Karpas-422 (cell line): ENCODE data around the gene COX7B. TPM values are rescaled to one million over a fixed set of nuclear protein-coding genes. Genes with fewer than 3 reads are reported as not detected.
"Not testable (repeated sequence)": the region's sequence is repeated elsewhere in the genome, so short reads cannot be mapped to it uniquely, and the experiment has no call there.

Source experiments
- DNase-seq: peaks from one replicate; pipeline ENCODE4 v3.0.0-alpha.2; 2015
- H2AFZ ChIP-seq: fragments of 200-600 bp; sonication (generic); 2 replicates; pipeline ENCODE4 v1.6.1; 2014; ENCODE audit warnings: antibody characterized with exemption, low read length, mixed read lengths
- H3K27ac ChIP-seq: fragments of 200-600 bp; sonication (generic); 2 replicates; pipeline ENCODE4 v1.5.1; 2014; ENCODE audit warnings: mild to moderate bottlenecking, low read length, moderate library complexity
- H3K27me3 ChIP-seq: fragments of 200-600 bp; sonication (generic); 2 replicates; pipeline ENCODE4 v1.6.1; 2014; ENCODE audit warnings: low read length, mixed read lengths
- H3K36me3 ChIP-seq: fragments of 200-600 bp; sonication (generic); 2 replicates; pipeline ENCODE4 v1.6.1; 2014; ENCODE audit warnings: low read length, mixed read lengths; ENCODE audit not compliant: insufficient read depth
- H3K4me1 ChIP-seq: fragments of 200-600 bp; sonication (generic); 2 replicates; pipeline ENCODE4 v1.6.1; 2014; ENCODE audit warnings: mild to moderate bottlenecking, low read length, mixed read lengths
- H3K4me2 ChIP-seq: fragments of 200-600 bp; sonication (generic); 2 replicates; pipeline ENCODE4 v1.6.1; 2014; ENCODE audit warnings: low read length, low read depth, mild to moderate bottlenecking; ENCODE audit not compliant: poor library complexity, severe bottlenecking
- H3K4me3 ChIP-seq: fragments of 200-600 bp; sonication (generic); 2 replicates; pipeline ENCODE4 v1.5.1; 2014; ENCODE audit warnings: mild to moderate bottlenecking, antibody characterized with exemption, low read length, mixed read lengths
- H3K79me2 ChIP-seq: fragments of 200-600 bp; sonication (generic); 2 replicates; pipeline ENCODE4 v1.6.1; 2014; ENCODE audit warnings: mild to moderate bottlenecking, low read length, mixed read lengths
- H3K9ac ChIP-seq: fragments of 200-600 bp; sonication (generic); 2 replicates; pipeline ENCODE4 v1.6.0; 2014; ENCODE audit warnings: low read length
- H3K9me2 ChIP-seq: fragments of 200-600 bp; sonication (generic), shearing (Covaris generic); replicated peaks from 2 replicates; pipeline ENCODE4 v1.6.0; 2014; ENCODE audit warnings: mild to moderate bottlenecking, low read length, moderate library complexity; ENCODE audit not compliant: insufficient read depth
- H3K9me3 ChIP-seq: fragments of 300-700, 200-600 bp; sonication (generic); 2 replicates; pipeline ENCODE4 v1.6.1; 2014; ENCODE audit warnings: low read length, mixed read lengths
- H4K20me1 ChIP-seq: fragments of 200-600 bp; sonication (generic); 2 replicates; pipeline ENCODE4 v1.6.1; 2014; ENCODE audit warnings: mild to moderate bottlenecking, antibody characterized with exemption, low read length, low read depth; ENCODE audit not compliant: insufficient read depth
- total RNA-seq: library from RNA; depleted of rRNA; stranded (reverse); fragments of >200 nt; shearing (Covaris generic); gene quantifications from 2 replicates; pipeline ENCODE4 v1.2.3, GENCODE V29; 2014; ENCODE audit warnings: low replicate concordance

Gene COX7B
- total RNA-seq, 1 experiment from 2014 or later: 632 TPM

DNA sequence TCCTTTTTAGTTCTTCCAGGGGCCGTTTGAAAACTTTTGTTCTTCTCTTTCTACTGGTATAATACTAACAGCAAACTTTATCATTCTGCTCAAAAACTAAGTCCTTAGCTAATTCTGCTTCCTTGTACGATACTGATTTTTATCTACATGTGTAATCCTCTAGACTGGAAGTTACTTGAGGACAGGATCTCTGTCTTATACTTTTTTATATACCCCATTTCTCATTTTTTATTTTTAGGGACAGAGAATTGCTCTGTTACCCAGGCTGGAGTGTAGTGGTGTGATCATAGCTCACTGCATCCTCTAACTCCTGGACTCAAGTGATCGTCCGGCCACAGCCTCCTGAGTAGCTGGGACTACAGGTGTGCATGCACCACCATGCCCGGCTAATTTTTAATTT, 2.2 kb downstream of the COX7B start:
- no peak for DNase-seq
- H4K20me1 ChIP-seq: no peaks in the 10 kb centered on the region
- H2AFZ ChIP-seq: no peak overlapping the region
- H3K4me2 ChIP-seq: peak overlapping the region; percentile 70
- H3K27me3 ChIP-seq: no peaks in the 10 kb centered on the region
- no peaks in the 10 kb centered on the region for H3K9me2 ChIP-seq
- H3K4me1 ChIP-seq: peaks cover 10% of the 10 kb centered on the region
- H3K4me3 ChIP-seq: peak overlapping the region; percentile 86; the same call in 1 of the 2 replicates
- no peak overlapping the region for H3K27ac ChIP-seq
- H3K36me3 ChIP-seq: peaks cover 19% of the 10 kb centered on the region; the same call in 1 of the 2 replicates
- H3K9me3 ChIP-seq: no peaks in the 10 kb centered on the region
- H3K9ac ChIP-seq: no peak overlapping the region
- peaks cover 35% of the 10 kb centered on the region for H3K79me2 ChIP-seq

DNA sequence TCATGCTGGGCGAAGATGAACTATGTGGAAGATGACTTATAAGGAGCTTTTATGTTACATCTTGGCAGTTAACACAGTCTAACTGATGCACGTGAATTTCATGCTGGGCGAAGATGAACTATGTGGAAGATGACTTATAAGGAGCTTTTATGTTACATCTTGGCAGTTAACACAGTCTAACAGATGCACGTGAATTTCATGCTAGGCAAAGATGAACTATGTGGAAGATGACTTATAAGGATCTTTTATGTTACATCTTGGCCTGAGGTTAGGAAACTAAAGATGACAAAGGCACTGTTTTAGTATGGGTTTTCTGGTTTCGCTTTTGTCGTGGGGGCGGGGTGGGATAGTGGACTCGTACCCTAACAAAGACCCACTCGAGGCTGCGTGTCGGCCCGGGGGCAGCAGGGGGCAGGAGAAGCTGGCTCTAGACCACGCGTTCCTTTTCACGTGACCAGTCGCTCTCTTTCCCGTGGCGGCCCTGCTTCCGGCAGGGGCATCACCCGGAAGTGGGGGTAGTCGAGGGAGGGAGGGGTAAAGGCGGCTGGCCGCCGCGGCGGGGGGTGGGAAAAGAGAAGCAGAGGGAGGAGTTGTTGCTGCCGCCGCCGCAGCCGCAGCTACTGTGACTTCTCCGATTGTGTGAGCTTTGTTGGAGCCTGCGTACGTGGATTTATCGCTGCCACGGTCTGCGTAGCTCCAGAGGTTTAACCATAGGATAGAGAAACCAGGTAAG, 11.0 kb downstream of the COX7B start, which contains the start of gene ATP7A:
Gene ATP7A (plus strand): TSS at position 586 of the 733 bp plus-strand sequence. CDS start 60,949 bp downstream, outside the sequence.
- no peaks in the 10 kb centered on the region for H4K20me1 ChIP-seq
- H3K4me3 ChIP-seq: peak within 1 kb of the TSS; percentile 73
- no peak within 1 kb of the TSS; the same call in 1 of the 2 replicates for H3K27ac ChIP-seq
- no peaks in the 10 kb centered on the region for H3K79me2 ChIP-seq
- peak; percentile 95 for DNase-seq
- H3K9me2 ChIP-seq: no peaks in the 10 kb centered on the region
- H3K4me2 ChIP-seq: peak within 1 kb of the TSS; percentile 69
- H2AFZ ChIP-seq: peak within 1 kb of the TSS; percentile 88
- no peaks in the 10 kb centered on the region for H3K36me3 ChIP-seq
- H3K27me3 ChIP-seq: no peaks in the 10 kb centered on the region
- no peaks in the 10 kb centered on the region for H3K9me3 ChIP-seq
- peak within 1 kb of the TSS; percentile 73 for H3K9ac ChIP-seq
- peaks cover 19% of the 10 kb centered on the region for H3K4me1 ChIP-seq

DNA sequence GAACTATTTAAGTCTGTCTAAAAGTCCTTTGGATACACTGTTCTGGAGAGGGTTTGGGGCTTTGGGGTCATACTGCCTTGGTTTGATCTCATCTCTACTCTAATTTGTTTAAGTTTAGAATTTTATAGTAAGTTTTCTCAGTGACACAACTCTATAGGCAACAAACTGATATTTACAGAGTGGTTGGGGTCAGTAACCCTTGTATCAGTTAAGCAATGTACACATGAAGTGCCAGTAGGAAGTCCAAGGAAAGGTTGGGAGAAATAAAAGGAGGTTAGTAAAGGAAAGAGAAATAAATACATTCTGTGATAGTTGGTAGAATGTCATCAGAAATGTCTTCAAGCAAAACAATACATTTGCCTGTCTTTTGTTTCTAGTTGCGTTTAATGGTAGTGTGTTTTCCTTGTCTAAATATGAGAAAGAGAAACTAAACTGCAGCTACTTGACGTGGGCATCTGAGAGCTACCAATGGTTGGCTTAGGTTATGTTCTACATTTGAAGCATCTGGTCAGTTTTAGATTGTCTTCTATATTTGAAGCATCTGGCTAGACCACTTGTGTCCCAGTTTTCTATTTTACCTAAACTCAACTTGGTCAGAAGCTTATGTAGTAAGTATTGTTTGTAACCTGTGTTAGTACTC, 18.1 kb downstream of the COX7B start:
- Histone ChIP-seq H3K27me3 (no peaks in the 10 kb centered on the region), H3K36me3 (no peaks in the 10 kb centered on the region), H3K9ac (no peak overlapping the region), H3K27ac (no peak overlapping the region), H2AFZ (no peak overlapping the region), H3K79me2 (no peaks in the 10 kb centered on the region), H3K4me1 (peaks cover 3% of the 10 kb centered on the region; the same call in 1 of the 2 replicates), H3K4me2 (no peak overlapping the region), H4K20me1 (no peaks in the 10 kb centered on the region), H3K4me3 (no peak overlapping the region), H3K9me3 (no peaks in the 10 kb centered on the region), H3K9me2 (no peaks in the 10 kb centered on the region)
- no peak for DNase-seq

DNA sequence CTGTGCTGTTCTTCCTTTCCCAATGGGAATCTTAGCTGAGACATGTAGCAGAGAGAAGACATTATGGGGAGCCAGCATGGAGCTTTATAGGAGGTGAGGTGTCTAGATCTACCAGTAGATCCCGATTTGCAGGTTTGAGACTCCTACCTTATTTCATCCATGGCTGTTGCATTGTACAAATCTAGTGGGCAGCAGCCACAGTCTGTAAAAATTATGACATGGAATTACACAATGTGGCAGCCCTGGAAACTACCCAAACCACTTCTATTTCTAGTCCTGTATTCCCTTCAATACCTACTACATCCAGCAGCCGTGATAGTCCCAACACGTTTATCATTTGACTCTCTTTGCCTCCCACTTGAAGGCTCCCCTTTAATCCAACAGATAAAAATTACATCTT, 19.3 kb downstream of the COX7B start:
- Histone ChIP-seq H3K36me3 (no peaks in the 10 kb centered on the region), H3K4me3 (no peak overlapping the region), H3K27ac (no peak overlapping the region), H3K4me1 (no peaks in the 10 kb centered on the region), H3K4me2 (no peak overlapping the region), H3K9ac (no peak overlapping the region), H3K9me2 (no peaks in the 10 kb centered on the region), H2AFZ (no peak overlapping the region), H4K20me1 (no peaks in the 10 kb centered on the region), H3K79me2 (no peaks in the 10 kb centered on the region), H3K9me3 (no peaks in the 10 kb centered on the region), H3K27me3 (no peaks in the 10 kb centered on the region)
- no peak for DNase-seq

DNA sequence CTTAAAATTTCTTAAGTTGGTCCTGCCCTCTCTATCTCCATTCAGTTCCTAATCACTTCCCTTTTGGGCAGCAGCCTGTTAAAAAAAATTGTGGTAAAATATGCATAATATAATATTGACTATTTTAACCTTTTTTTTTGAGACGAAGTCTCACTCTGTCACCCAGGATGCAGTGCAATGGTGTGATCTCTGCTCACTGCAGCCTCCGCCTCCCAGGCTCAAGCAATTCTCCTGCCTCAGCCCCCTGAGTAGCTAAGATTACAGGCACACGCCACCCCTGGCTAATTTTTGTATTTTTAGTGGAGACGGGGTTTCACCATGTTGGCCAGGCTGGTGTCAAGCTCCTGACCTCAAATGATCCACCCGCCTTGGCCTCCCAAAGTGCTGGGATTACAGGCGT, 20.1 kb downstream of the COX7B start:
- H3K36me3 ChIP-seq, H3K9ac ChIP-seq, H3K79me2 ChIP-seq, H4K20me1 ChIP-seq, H3K9me3 ChIP-seq, H2AFZ ChIP-seq, H3K4me3 ChIP-seq, H3K4me1 ChIP-seq, DNase-seq, H3K9me2 ChIP-seq, H3K27me3 ChIP-seq, H3K4me2 ChIP-seq, H3K27ac ChIP-seq: not testable (repeated sequence)

DNA sequence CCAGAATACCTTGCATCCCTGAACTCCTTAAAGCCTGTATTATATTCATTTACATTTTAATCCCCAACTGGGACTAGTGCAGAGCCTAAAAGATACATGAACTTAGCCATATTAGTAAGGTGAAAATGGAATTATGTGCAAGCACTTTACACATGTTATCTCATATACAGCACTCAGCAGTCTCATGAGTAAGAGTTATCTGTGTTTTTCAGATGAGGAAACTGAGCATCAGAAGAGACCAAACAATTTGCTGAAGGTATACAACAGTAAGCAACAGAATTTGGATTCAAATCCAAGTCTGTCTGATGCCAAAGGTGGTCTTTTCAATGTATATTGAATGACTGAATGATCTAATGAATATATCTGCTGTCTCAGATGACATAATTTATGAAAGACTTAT, 23.5 kb downstream of the COX7B start:
- Histone ChIP-seq H3K9me3 (no peaks in the 10 kb centered on the region), H3K27me3 (no peaks in the 10 kb centered on the region), H2AFZ (no peak overlapping the region), H3K4me2 (no peak overlapping the region), H3K9ac (no peak overlapping the region), H3K4me1 (peaks cover 7% of the 10 kb centered on the region), H3K9me2 (no peaks in the 10 kb centered on the region), H3K4me3 (no peak overlapping the region), H4K20me1 (no peaks in the 10 kb centered on the region), H3K36me3 (no peaks in the 10 kb centered on the region), H3K79me2 (no peaks in the 10 kb centered on the region), H3K27ac (no peak overlapping the region)
- no peak for DNase-seq

DNA sequence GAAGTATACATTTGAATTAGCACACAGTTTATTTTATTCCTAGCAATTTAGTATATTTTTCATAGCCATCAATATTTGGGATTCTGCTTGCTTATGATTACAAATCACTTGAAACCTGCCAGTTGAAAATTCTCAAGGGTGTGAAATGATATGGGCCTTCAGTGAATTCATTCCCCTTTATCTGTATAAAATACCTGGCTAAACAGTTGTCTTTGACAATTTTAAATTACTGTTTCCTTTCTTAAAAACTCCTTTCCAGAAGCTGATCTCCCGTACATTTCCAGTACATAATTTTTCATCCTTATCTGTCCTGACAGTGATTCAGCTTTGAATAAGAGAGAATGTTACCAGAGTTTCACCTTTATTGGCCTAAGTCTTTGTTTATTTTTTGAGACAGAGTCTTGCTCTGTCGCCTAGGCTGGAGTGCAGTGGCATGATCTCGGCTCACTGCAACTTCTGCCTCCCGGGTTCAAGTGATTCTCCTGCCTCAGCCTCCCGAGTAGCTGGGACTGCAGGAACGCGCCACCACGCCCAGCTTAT, 25.1 kb downstream of the COX7B start:
- no peaks in the 10 kb centered on the region for H3K9me3 ChIP-seq
- no peak overlapping the region for H3K9ac ChIP-seq
- no peak overlapping the region for H3K4me2 ChIP-seq
- H2AFZ ChIP-seq: no peak overlapping the region
- H3K27ac ChIP-seq: no peak overlapping the region
- no peaks in the 10 kb centered on the region for H3K9me2 ChIP-seq
- H3K4me1 ChIP-seq: peaks cover 7% of the 10 kb centered on the region
- no peaks in the 10 kb centered on the region for H3K27me3 ChIP-seq
- H3K4me3 ChIP-seq: no peak overlapping the region
- H4K20me1 ChIP-seq: no peaks in the 10 kb centered on the region
- H3K79me2 ChIP-seq: no peaks in the 10 kb centered on the region
- no peaks in the 10 kb centered on the region for H3K36me3 ChIP-seq
- DNase-seq: no peak

DNA sequence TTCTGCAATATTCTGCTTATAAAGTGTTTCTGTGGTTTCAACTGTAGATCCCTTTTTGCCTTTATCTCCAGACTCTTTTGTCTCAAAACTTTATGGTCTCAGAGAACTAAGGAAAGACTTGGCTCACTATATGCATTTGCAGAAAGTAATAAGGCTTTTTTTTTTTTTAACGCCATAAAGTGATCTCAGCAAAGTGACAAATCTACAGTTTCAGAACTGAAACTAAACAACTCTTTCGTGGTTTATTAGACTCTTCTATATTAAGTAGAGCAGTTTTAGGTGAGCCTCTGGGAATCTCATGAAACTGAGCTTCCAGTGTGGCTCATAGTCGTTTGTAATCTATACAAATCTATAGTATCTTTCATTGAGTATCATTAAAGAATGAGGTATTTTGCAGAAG, 26.5 kb downstream of the COX7B start:
- no peaks in the 10 kb centered on the region for H3K36me3 ChIP-seq
- no peaks in the 10 kb centered on the region for H3K79me2 ChIP-seq
- H3K4me3 ChIP-seq: peak overlapping the region; percentile 34; the same call in 1 of the 2 replicates
- no peaks in the 10 kb centered on the region for H3K9me3 ChIP-seq
- H3K4me2 ChIP-seq: peak overlapping the region; percentile 59
- H3K9ac ChIP-seq: peak overlapping the region; percentile 35; the same call in 1 of the 2 replicates
- H3K27ac ChIP-seq: no peak overlapping the region
- no peaks in the 10 kb centered on the region for H3K27me3 ChIP-seq
- DNase-seq: no peak
- peaks cover 7% of the 10 kb centered on the region for H3K4me1 ChIP-seq
- H2AFZ ChIP-seq: no peak overlapping the region
- H4K20me1 ChIP-seq: no peaks in the 10 kb centered on the region
- no peaks in the 10 kb centered on the region for H3K9me2 ChIP-seq
